Stimulated activated CD4-positive, alpha-beta T cell treated with anti-CD3 and anti-CD28 coated beads, Interleukin-1b, Interleukin-23, amount 100 ng/mL, for 24 hours (primary cell): ENCODE data around the gene DYRK1B.
"Not testable (repeated sequence)": the region's sequence is repeated elsewhere in the genome, so short reads cannot be mapped to it uniquely, and the experiment has no call there.

ENCODE experiments used
- DNase-seq, 4 experiments: peaks; one replicate each; pipeline ENCODE4 v3.0.0-alpha.2; 2020; ENCODE audit warnings: low read depth in 4 of 4, low spot score in 1 of 4

DYRK1B gene

GRCh38 chr19:39813264-39813993, 20.5 kb downstream of the DYRK1B start:
- no peak for DNase-seq

GRCh38 chr19:39811064-39811463, 22.9 kb downstream of the DYRK1B start:
- DNase-seq: no peak

- DNase-seq: no peak
Observed at GRCh38 chr19:39810424-39810823, 23.5 kb downstream of the DYRK1B start.

- no peak for DNase-seq
Observed at GRCh38 chr19:39809368-39809767, 24.6 kb downstream of the DYRK1B start.

- DNase-seq: not testable (repeated sequence)
Observed at GRCh38 chr19:39808688-39809087, 25.3 kb downstream of the DYRK1B start.

GRCh38 chr19:39807846-39808364, 26.1 kb downstream of the DYRK1B start:
- no peak for DNase-seq

- no peak for DNase-seq
Observed at GRCh38 chr19:39805104-39805503, 28.9 kb downstream of the DYRK1B start.

- DNase-seq: no peak
Observed at GRCh38 chr19:39802958-39803357, 31.0 kb downstream of the DYRK1B start.

GRCh38 chr19:39797083-39797482, 36.9 kb downstream of the DYRK1B start:
- no peak for DNase-seq

- DNase-seq: no peak
Observed at GRCh38 chr19:39796000-39796498, 37.9 kb downstream of the DYRK1B start.

GRCh38 chr19:39795001-39795400, 39.0 kb downstream of the DYRK1B start:
- no peak for DNase-seq

GRCh38 chr19:39792999-39793546, 40.9 kb downstream of the DYRK1B start:
- peak; percentile 40 to 65 (median 51) for DNase-seq

- DNase-seq: no peak
Observed at GRCh38 chr19:39788244-39788643, 45.7 kb downstream of the DYRK1B start.

GRCh38 chr19:39780894-39781293, 53.1 kb downstream of the DYRK1B start:
- DNase-seq: no peak

GRCh38 chr19:39778763-39779162, 55.2 kb downstream of the DYRK1B start, which contains the start of gene LEUTX:
Gene LEUTX, plus strand, starts transcription at chr19:39778854. Its CDS starts 67 bp downstream, at chr19:39778921.
- no peak for DNase-seq
